Sciatic nerve (tissue), 2 donors: Measurements from ENCODE around the gene HIGD2A. TPM values are rescaled to one million over a fixed set of nuclear protein-coding genes. Genes with fewer than 3 reads are reported as not detected.

Experiments
- ATAC-seq: fragments of 200-7000 bp; cut with Tn5 transposase; one replicate; pipeline ENCODE4 v1.9.1; 2020; ENCODE audit warnings: mild to moderate bottlenecking, moderate library complexity
- DNase-seq: peaks from one replicate; pipeline ENCODE4 v3.0.0-alpha.2; 2020; ENCODE audit warnings: low spot score
- intact Hi-C: fragments of 100-400 bp; cut with DNase I; formaldehyde crosslinking; loops from one replicate; pipeline ENCODE4 v1.14.2; 2022
- total RNA-seq: library from RNA; stranded (reverse); fragmentation: NEBNext Ultra II Directional; extraction: Animal tissue kit (Norgen Biotek cat#: 25700); gene quantifications from one replicate; pipeline ENCODE4 v1.2.1, GENCODE V29; 2021
- donor health status: DM: no; HTN: no; CAD: no.
- donor health status: DM: no; HTN: no; CAD: no.

HIGD2A gene
- 58.8 TPM for total RNA-seq

GRCh38 chr5:176388444-176389134 is at the start of gene HIGD2A, which contains the start of gene NOP16:
Gene HIGD2A (plus strand): TSS chr5:176388751. CDS start chr5:176388820, 69 bp downstream.
Gene NOP16 (minus strand): TSS chr5:176388598. CDS start chr5:176388539, 59 bp downstream.
- ATAC-seq (peak; percentile 98), DNase-seq (peak; percentile 100)
- intact Hi-C loops = no loop called here

- intact Hi-C loops = no loop called here
- ATAC-seq (no peak), DNase-seq (no peak)
These were observed 49.2 kb upstream of the HIGD2A start for GRCh38 chr5:176339304-176339703.

- ATAC-seq = no peak
- DNase-seq = no peak
- intact Hi-C loops = no loop called here
These were observed 47.0 kb upstream of the HIGD2A start for GRCh38 chr5:176341325-176342157.

- intact Hi-C loops = no loop called here
- ATAC-seq (no peak), DNase-seq (no peak)
These were observed 46.4 kb upstream of the HIGD2A start for GRCh38 chr5:176342158-176342483.

- intact Hi-C loops = no loop called here
- DNase-seq (no peak), ATAC-seq (no peak)
These were observed 45.6 kb upstream of the HIGD2A start for GRCh38 chr5:176342766-176343458.

GRCh38 chr5:176350416-176350815 is 38.1 kb upstream of the HIGD2A start:
- intact Hi-C loops = no loop called here
- ATAC-seq (no peak), DNase-seq (no peak)

GRCh38 chr5:176352116-176352878 is 36.3 kb upstream of the HIGD2A start:
- DNase-seq (no peak), ATAC-seq (no peak)
- intact Hi-C loops = no loop called here

GRCh38 chr5:176353533-176353932 is 35.0 kb upstream of the HIGD2A start:
- intact Hi-C loops = no loop called here
- ATAC-seq (no peak), DNase-seq (no peak)

- intact Hi-C loops = no loop called here
- DNase-seq = no peak
- ATAC-seq = no peak
These were observed 33.0 kb upstream of the HIGD2A start for GRCh38 chr5:176355400-176356178.

GRCh38 chr5:176356179-176356566 is 32.4 kb upstream of the HIGD2A start:
- intact Hi-C loops = no loop called here
- no peak for ATAC-seq
- DNase-seq = no peak

GRCh38 chr5:176359658-176360057 is 28.9 kb upstream of the HIGD2A start:
- intact Hi-C loops = no loop called here
- ATAC-seq = no peak
- DNase-seq = no peak

GRCh38 chr5:176360894-176361436 is 27.6 kb upstream of the HIGD2A start:
- intact Hi-C loops = no loop called here
- ATAC-seq = peak; percentile 35
- DNase-seq = peak; percentile 65

- peak; percentile 96 for DNase-seq
These were observed 26.9 kb upstream of the HIGD2A start, which contains the start of gene KIAA1191 for GRCh38 chr5:176361437-176362232. Gene KIAA1191 (minus strand): TSS chr5:176361764. CDS start chr5:176359508, 2,256 bp downstream.

GRCh38 chr5:176362233-176362490 is 26.4 kb upstream of the HIGD2A start:
- ATAC-seq = no peak
- no peak for DNase-seq
- intact Hi-C loops = no loop called here

More at GRCh38 chr5:176361437-176362232, 26.9 kb upstream of the HIGD2A start, which contains the start of gene KIAA1191:
- intact Hi-C loops = no loop called here
- ATAC-seq = peak; percentile 98

GRCh38 chr5:176364765-176365350 is 23.7 kb upstream of the HIGD2A start:
- ATAC-seq (no peak), DNase-seq (no peak)
- intact Hi-C loops = no loop called here

- peak; percentile 44 for ATAC-seq
These were observed 23.0 kb upstream of the HIGD2A start, which contains the start of gene ARL10 for GRCh38 chr5:176365351-176366231. Gene ARL10 (plus strand): TSS chr5:176365487. CDS start chr5:176365564, 77 bp downstream.

More at GRCh38 chr5:176365351-176366231, 23.0 kb upstream of the HIGD2A start, which contains the start of gene ARL10:
- intact Hi-C loops = no loop called here
- peak; percentile 79 for DNase-seq
